Mesenchymal stem cell (in vitro differentiated cells and primary cell): Measurements from ENCODE around the gene TNS4.
A peak's percentile ranks its signal among the peaks of the same experiment; 100 is the strongest.

Experiments
- DNase-seq: peaks from one replicate; pipeline ENCODE4 v3.0.0-alpha.2; 2013
- H2AFZ ChIP-seq: one replicate; pipeline ENCODE4 v1.6.1; 2013; ENCODE audit warnings: low read depth, mild to moderate bottlenecking, control low read depth, inconsistent platforms, low read length, moderate library complexity
- H2AK5ac ChIP-seq: 2 replicates; pipeline ENCODE4 v1.6.1; 2013; ENCODE audit warnings: low read length, moderate library complexity, mild to moderate bottlenecking, inconsistent platforms; ENCODE audit not compliant: severe bottlenecking
- H2BK120ac ChIP-seq: one replicate; pipeline ENCODE4 v1.6.1; 2013; ENCODE audit warnings: low read depth, mild to moderate bottlenecking, inconsistent platforms, low read length, moderate library complexity
- H2BK12ac ChIP-seq, 2 experiments: one replicate each; pipeline ENCODE4 v1.6.1; 2013; ENCODE audit warnings: inconsistent platforms in 2 of 2, low read length in 2 of 2, mild to moderate bottlenecking in 2 of 2, moderate library complexity in 2 of 2, control low read depth in 1 of 2
- H2BK15ac ChIP-seq: one replicate; pipeline ENCODE4 v1.6.1; 2013; ENCODE audit warnings: mild to moderate bottlenecking, low read depth, inconsistent platforms; ENCODE audit not compliant: poor library complexity, severe bottlenecking
- H2BK5ac ChIP-seq: 2 replicates; pipeline ENCODE4 v1.6.1; 2013; ENCODE audit warnings: low read depth, mild to moderate bottlenecking, low read length, control low read depth, inconsistent platforms; ENCODE audit not compliant: poor library complexity, severe bottlenecking
- H3K14ac ChIP-seq, 2 experiments: one replicate each; pipeline ENCODE4 v1.6.1; 2013; ENCODE audit warnings: inconsistent platforms in 2 of 2, low read length in 2 of 2, control low read depth in 1 of 2, mild to moderate bottlenecking in 1 of 2, moderate library complexity in 1 of 2
- H3K18ac ChIP-seq, 2 experiments: one replicate each; pipeline ENCODE4 v1.6.1; 2013; ENCODE audit warnings: inconsistent platforms in 2 of 2, low read length in 2 of 2, control low read depth in 1 of 2, low read depth in 1 of 2, mild to moderate bottlenecking in 1 of 2
- H3K23ac ChIP-seq, 2 experiments: one replicate each; pipeline ENCODE4 v1.6.1; 2013; ENCODE audit warnings: inconsistent platforms in 2 of 2, low read length in 2 of 2, mild to moderate bottlenecking in 2 of 2, moderate library complexity in 2 of 2, control low read depth in 1 of 2
- H3K27ac ChIP-seq: 2 replicates; pipeline ENCODE4 v1.5.1; 2013; ENCODE audit warnings: mild to moderate bottlenecking, moderate library complexity, low read length, control low read depth, inconsistent platforms; ENCODE audit not compliant: poor library complexity, severe bottlenecking
- H3K27me3 ChIP-seq, 2 experiments: 2 replicates each; pipeline versions ENCODE4 v1.6.1 to v1.7.0; 2013; ENCODE audit warnings: low read length in 2 of 2, mild to moderate bottlenecking in 2 of 2, moderate library complexity in 2 of 2, control low read depth in 1 of 2, inconsistent platforms in 1 of 2; ENCODE audit not compliant: control insufficient read depth in 1 of 2, insufficient read depth in 1 of 2
- H3K36me3 ChIP-seq, 2 experiments: 2 replicates each; pipeline versions ENCODE4 v1.6.1 to v1.7.0; 2013; ENCODE audit warnings: low read length in 2 of 2, control low read depth in 1 of 2, inconsistent platforms in 1 of 2, low read depth in 1 of 2, mild to moderate bottlenecking in 1 of 2; ENCODE audit not compliant: insufficient read depth in 2 of 2, control insufficient read depth in 1 of 2
- H3K4ac ChIP-seq, 2 experiments: one replicate each; pipeline ENCODE4 v1.6.1; 2013; ENCODE audit warnings: inconsistent platforms in 2 of 2, low read length in 2 of 2, mild to moderate bottlenecking in 2 of 2, moderate library complexity in 2 of 2, control low read depth in 1 of 2, low read depth in 1 of 2
- H3K4me1 ChIP-seq: 2 replicates; pipeline ENCODE4 v1.6.1; 2013; ENCODE audit warnings: low read depth, low read length, control low read depth; ENCODE audit not compliant: control insufficient read depth, insufficient read depth
- H3K4me2 ChIP-seq: 2 replicates; pipeline ENCODE4 v1.6.1; 2013; ENCODE audit warnings: low read length, mild to moderate bottlenecking, inconsistent platforms; ENCODE audit not compliant: poor library complexity, severe bottlenecking
- H3K4me3 ChIP-seq, 2 experiments: 2 replicates each; pipeline versions ENCODE4 v1.5.1 to v1.7.0; 2013; ENCODE audit warnings: low read length in 2 of 2, mild to moderate bottlenecking in 2 of 2, control low read depth in 1 of 2, low read depth in 1 of 2; ENCODE audit not compliant: insufficient read depth in 1 of 2
- H3K79me1 ChIP-seq: replicated peaks from 2 replicates; pipeline ENCODE4 v1.6.1; 2013; ENCODE audit warnings: mild to moderate bottlenecking, control low read depth, low read length, inconsistent platforms; ENCODE audit not compliant: poor library complexity, severe bottlenecking
- H3K9ac ChIP-seq: 2 replicates; pipeline ENCODE4 v1.7.0; 2013; ENCODE audit warnings: mild to moderate bottlenecking, low read length, moderate library complexity
- H3K9me3 ChIP-seq: 2 replicates; pipeline ENCODE4 v1.7.0; 2013; ENCODE audit warnings: mild to moderate bottlenecking, low read length; ENCODE audit not compliant: control insufficient read depth
- H4K8ac ChIP-seq: one replicate; pipeline ENCODE4 v1.6.1; 2013; ENCODE audit warnings: inconsistent platforms, mild to moderate bottlenecking, low read length, moderate library complexity
- H4K91ac ChIP-seq: one replicate; pipeline ENCODE4 v1.6.1; 2013; ENCODE audit warnings: mild to moderate bottlenecking, low read length, inconsistent platforms
- WGBS: methylation state at CpG from one replicate; pipeline ENCODE4 v1.1.7; 2013; ENCODE audit warnings: mixed read lengths; 5-methylcytosine and 5-hydroxymethylcytosine counted together

Gene TNS4

DNA sequence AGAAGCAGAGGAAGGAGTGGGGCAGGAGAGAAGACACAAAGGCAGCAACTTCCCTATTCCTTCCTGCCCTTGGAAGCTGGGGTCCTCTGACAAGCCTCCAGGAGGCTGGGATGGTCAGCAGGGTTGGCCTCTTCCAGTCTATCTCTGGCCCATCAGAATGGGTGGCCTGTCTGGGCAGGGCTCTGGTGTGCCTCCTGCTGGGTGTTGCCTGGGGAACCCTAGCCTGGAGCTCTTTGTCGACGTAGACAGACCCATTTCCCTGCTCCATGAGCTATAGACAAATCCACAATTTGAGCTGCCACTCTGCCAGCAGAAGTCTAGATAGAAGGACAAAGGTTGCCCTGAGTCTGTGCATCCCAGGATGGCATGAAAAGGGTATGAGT, 46.8 kb downstream of the TNS4 start:
- H3K79me1 ChIP-seq = peaks cover 1% of the 10 kb centered on the region
- H2BK120ac ChIP-seq = no peak overlapping the region
- no peak overlapping the region for H4K91ac ChIP-seq
- H3K27me3 ChIP-seq = no peaks in the 10 kb centered on the region
- H3K9me3 ChIP-seq = no peaks in the 10 kb centered on the region
- H2BK15ac ChIP-seq = no peak overlapping the region
- no peak overlapping the region for H3K23ac ChIP-seq
- no peak overlapping the region for H2AFZ ChIP-seq
- H4K8ac ChIP-seq = no peak overlapping the region
- H3K18ac ChIP-seq = no peak overlapping the region
- no peak overlapping the region for H3K14ac ChIP-seq
- H2BK12ac ChIP-seq = no peak overlapping the region
- no peak for DNase-seq
- no peak overlapping the region for H3K4me2 ChIP-seq
- H3K27ac ChIP-seq = peak overlapping the region; percentile 4
- peak overlapping the region; percentile 41 for H2AK5ac ChIP-seq
- H3K4me3 ChIP-seq = no peak overlapping the region
- H3K4me1 ChIP-seq = peaks cover 51% of the 10 kb centered on the region
- no peak overlapping the region for H2BK5ac ChIP-seq
- H3K4ac ChIP-seq = no peak overlapping the region
- peaks cover 56 to 79% of the 10 kb centered on the region in 2 experiments for H3K36me3 ChIP-seq
- 100% methylated on average over 2 of the region's 2 CpGs for WGBS
- H3K9ac ChIP-seq = peak overlapping the region; percentile 87

DNA sequence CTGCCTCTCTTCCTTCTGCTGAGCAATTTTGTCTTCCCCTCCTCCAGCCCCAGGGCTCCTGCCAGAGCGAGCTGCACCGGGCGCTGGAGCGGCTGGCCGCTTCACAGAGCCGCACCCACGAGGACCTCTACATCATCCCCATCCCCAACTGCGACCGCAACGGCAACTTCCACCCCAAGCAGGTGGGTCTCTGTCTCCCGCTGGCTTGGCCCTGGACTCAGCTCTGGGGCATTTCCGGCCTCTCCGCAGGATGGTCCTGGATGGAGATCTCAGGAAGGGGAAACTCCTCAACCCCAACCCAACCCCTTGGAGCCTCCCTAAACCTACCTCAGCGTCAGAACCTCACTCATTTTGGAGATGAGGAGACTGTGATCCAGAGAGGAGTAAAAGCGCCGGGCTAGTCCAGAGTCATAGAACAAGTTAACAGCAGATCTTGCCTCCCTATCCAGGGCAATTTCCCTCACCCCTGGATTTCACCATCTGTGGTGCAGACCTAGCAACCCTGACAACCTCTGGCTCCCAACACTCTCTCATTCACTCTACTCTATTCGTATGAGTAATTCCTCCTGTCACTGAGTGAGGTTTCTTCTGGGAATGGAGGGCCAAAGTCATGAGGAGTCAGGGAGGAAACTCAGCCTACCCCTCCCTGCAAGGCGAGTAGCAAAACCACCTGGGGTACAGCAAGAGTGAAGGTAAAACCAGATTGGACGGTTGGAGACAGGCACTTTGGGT, 47.4 kb downstream of the TNS4 start:
- H4K8ac ChIP-seq = no peak overlapping the region
- no peak overlapping the region for H3K4me2 ChIP-seq
- H3K36me3 ChIP-seq = peaks cover 50 to 76% of the 10 kb centered on the region in 2 experiments
- H2BK12ac ChIP-seq = no peak overlapping the region
- no peak for DNase-seq
- H2AK5ac ChIP-seq = peak overlapping the region; percentile 41
- 96% methylated on average over 17 of the region's 19 CpGs for WGBS
- no peak overlapping the region for H3K14ac ChIP-seq
- H2BK5ac ChIP-seq = no peak overlapping the region
- peaks cover 1% of the 10 kb centered on the region for H3K79me1 ChIP-seq
- H3K4me1 ChIP-seq = peaks cover 52% of the 10 kb centered on the region
- no peak overlapping the region for H4K91ac ChIP-seq
- H3K9ac ChIP-seq = peak overlapping the region; percentile 87
- no peak overlapping the region for H2BK120ac ChIP-seq
- H3K4me3 ChIP-seq = peak overlapping the region in 1 of 2 experiments; percentile 31
- no peak overlapping the region for H3K18ac ChIP-seq
- no peak overlapping the region for H3K4ac ChIP-seq
- peak overlapping the region; percentile 4 for H3K27ac ChIP-seq
- H3K27me3 ChIP-seq = no peaks in the 10 kb centered on the region
- peak overlapping the region in 1 of 2 experiments; percentile 28 for H3K23ac ChIP-seq
- no peak overlapping the region for H2AFZ ChIP-seq
- no peak overlapping the region for H2BK15ac ChIP-seq
- H3K9me3 ChIP-seq = no peaks in the 10 kb centered on the region

DNA sequence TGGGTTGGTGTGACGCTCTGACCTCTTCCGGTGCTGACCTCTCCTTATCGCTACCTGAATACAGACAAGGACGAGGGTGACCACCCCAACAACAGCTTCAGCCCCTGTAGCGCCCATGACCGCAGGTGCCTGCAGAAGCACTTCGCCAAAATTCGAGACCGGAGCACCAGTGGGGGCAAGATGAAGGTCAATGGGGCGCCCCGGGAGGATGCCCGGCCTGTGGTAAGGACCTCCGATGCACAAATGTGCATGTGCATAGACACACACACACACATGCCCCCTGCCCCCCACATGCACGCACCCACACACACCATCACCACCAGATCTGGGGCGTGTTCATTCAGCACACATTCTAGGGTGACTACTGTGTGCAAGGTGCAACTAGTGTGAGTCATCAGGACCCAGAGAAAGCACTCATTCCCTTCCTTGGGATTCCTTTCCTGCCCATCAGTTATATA, 48.5 kb downstream of the TNS4 start:
- peaks cover 40 to 76% of the 10 kb centered on the region in 2 experiments for H3K36me3 ChIP-seq
- H3K79me1 ChIP-seq = peaks cover 1% of the 10 kb centered on the region
- WGBS = 96% methylated on average over 15 of the region's 15 CpGs
- no peak overlapping the region for H3K14ac ChIP-seq
- H2BK12ac ChIP-seq = no peak overlapping the region
- H3K9ac ChIP-seq = peak overlapping the region; percentile 87
- H3K4me3 ChIP-seq = peak overlapping the region in 1 of 2 experiments; percentile 60
- H2BK120ac ChIP-seq = no peak overlapping the region
- no peak overlapping the region for H2BK15ac ChIP-seq
- no peak for DNase-seq
- H2AFZ ChIP-seq = no peak overlapping the region
- H2AK5ac ChIP-seq = no peak overlapping the region
- H2BK5ac ChIP-seq = no peak overlapping the region
- H3K27me3 ChIP-seq = no peaks in the 10 kb centered on the region
- H3K23ac ChIP-seq = no peak overlapping the region
- H3K4ac ChIP-seq = no peak overlapping the region
- no peak overlapping the region for H3K4me2 ChIP-seq
- H3K4me1 ChIP-seq = peaks cover 53% of the 10 kb centered on the region
- no peak overlapping the region for H3K27ac ChIP-seq
- H3K18ac ChIP-seq = no peak overlapping the region
- no peak overlapping the region for H4K91ac ChIP-seq
- no peaks in the 10 kb centered on the region for H3K9me3 ChIP-seq
- no peak overlapping the region for H4K8ac ChIP-seq

DNA sequence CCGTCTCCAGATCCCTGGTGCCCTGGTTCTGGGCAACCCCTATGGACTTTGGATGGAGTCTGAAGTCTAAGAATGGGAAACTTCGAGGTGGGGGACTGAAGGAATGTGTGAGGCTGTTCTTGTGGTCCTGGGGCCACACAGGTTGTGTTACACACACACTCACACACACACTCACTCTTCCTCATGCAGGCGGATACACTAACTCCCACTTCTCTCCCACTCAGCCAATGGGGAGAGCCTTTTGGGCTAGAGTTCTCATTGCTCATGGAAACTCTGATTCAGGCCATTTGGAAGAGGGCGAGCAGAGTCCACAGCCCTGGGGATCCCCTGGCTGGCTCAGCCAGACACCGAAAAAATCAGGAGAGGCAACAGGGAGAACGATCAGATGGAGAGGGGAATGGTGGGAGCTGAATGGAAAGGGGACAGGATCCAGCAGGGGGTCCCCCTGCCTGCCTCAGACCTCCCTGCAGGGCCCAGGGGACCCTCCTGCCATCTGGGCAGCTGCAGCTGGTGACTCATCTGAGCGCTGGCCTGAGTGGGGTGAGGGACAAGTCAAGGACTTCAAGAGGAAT, 49.1 kb downstream of the TNS4 start:
- Histone ChIP-seq H3K4me2 (no peak overlapping the region), H3K9me3 (no peaks in the 10 kb centered on the region), H4K91ac (no peak overlapping the region), H3K27ac (peak overlapping the region; percentile 9), H3K4me3 (peak overlapping the region in 1 of 2 experiments; percentile 60), H3K27me3 (no peaks in the 10 kb centered on the region), H3K23ac (no peak overlapping the region), H3K9ac (peak overlapping the region; percentile 87), H2BK15ac (no peak overlapping the region), H2BK5ac (no peak overlapping the region), H4K8ac (no peak overlapping the region), H3K36me3 (peaks cover 38 to 75% of the 10 kb centered on the region in 2 experiments), H2AFZ (no peak overlapping the region), H2BK120ac (no peak overlapping the region), H2BK12ac (no peak overlapping the region), H3K4me1 (peaks cover 54% of the 10 kb centered on the region), H2AK5ac (no peak overlapping the region), H3K14ac (no peak overlapping the region), H3K4ac (no peak overlapping the region), H3K79me1 (peaks cover 1% of the 10 kb centered on the region), H3K18ac (no peak overlapping the region)
- DNase-seq = peak; percentile 90
- 61% methylated on average over 6 of the region's 7 CpGs for WGBS
